HG03103 (cell line): ENCODE measurements around the gene QSOX1.

ENCODE experiments used
- ATAC-seq: cut with Tn5 transposase; IDR thresholded peaks from one replicate; pipeline ENCODE4 v1.9.1; 2021; ENCODE audit warnings: low read depth; ENCODE audit not compliant: unreplicated experiment

The QSOX1 gene

DNA sequence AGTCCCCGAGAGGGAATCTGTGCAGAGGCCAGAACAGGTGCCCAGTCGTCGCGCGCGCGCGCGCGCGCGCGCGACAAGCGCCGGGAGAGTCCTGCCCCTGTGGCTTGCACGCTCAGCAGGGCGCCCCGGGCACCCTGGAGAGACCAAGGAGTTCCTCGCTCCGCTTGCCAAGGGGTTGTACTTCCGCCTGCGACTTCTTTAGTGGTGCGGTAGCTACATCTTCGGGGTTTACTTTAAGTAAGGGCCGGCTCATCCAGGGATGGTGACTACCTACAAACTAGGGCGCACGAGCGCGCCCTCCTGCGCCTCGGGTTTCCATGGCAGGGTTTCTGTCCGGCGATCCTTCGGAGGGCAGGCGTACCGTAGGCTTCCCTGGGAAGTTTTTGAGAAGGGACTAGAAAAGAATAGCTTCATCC lies 76.8 kb downstream of the QSOX1 start:
- ATAC-seq, result no peak

GRCh38 chr1:180231936-180232335 lies 77.3 kb downstream of the QSOX1 start:
- no peak for ATAC-seq

GRCh38 chr1:180232521-180233043 lies 77.9 kb downstream of the QSOX1 start:
- no peak for ATAC-seq

GRCh38 chr1:180233191-180234011 lies 78.7 kb downstream of the QSOX1 start:
- ATAC-seq, result no peak

DNA sequence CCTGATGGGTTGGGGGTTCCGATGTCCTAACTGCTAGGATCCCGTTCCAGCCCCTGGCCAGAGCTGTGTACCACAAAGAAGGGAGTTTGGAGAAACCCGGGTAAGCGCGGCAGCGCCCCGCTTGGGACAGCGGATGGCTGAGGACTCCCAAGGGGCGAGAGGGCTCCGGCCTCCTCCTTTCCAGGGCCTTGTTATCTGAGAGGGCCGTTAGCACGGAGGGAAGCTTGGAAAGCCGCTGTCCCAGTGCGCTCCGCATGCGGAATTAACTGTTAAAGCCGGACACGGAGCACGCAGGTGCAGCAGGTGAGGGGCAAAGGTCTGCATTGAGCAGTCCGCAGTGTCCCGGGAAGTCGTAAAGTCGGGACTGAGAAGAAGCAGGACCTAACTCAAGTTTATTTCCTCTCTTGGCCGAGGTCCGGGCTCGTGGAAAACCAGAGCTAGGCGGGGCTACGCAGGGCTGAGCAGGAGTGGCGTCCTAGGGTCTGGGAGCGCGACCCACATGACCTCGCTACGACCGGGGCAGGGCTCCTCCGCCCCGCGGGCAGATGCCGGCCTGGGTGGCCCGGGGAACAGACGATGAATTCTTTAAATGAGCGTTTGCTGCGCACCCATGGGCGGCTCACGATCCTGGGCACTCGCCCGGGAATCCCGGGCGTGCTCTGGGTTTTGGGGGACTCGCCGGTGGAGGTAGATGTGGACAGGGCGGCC lies 79.9 kb downstream of the QSOX1 start:
- ATAC-seq, result no peak

- ATAC-seq, result no peak
These were observed 80.4 kb downstream of the QSOX1 start for GRCh38 chr1:180235077-180235501.

DNA sequence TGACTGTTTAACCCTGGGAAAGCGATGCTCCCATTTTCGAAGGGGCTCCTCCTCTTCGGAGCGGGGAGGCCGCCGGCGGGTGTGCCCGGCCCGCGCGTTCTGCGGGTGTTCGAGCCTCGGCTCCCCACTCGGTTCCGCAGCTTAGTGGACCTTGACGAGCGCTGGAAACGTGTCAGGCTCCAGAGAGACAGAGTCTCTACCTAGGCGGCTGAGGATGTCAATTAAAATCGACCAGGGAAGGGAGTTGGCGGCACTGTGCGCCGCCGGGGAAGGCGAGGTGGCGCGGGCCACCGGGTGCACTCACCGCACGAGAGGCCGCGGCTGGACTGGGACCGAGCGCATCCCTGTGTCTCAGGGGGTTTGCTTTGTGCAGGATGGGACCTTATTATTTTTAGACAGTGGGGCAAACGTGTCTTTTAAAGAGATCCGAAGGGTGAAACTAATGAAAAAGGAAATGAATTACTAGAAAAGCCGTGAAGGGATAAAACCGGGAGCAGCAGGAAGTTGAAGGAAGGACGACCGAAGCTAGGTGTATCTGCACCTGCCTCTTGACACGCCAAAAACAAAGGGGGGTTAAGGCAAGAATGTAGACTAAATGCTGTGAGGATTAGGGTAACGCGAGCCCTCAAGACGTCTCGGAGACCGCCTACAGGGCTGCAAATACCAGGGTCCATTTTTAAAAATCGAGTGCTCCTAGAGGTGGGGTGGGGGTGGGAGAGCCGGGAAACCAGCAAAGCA lies 81.0 kb downstream of the QSOX1 start:
- ATAC-seq, result no peak

DNA sequence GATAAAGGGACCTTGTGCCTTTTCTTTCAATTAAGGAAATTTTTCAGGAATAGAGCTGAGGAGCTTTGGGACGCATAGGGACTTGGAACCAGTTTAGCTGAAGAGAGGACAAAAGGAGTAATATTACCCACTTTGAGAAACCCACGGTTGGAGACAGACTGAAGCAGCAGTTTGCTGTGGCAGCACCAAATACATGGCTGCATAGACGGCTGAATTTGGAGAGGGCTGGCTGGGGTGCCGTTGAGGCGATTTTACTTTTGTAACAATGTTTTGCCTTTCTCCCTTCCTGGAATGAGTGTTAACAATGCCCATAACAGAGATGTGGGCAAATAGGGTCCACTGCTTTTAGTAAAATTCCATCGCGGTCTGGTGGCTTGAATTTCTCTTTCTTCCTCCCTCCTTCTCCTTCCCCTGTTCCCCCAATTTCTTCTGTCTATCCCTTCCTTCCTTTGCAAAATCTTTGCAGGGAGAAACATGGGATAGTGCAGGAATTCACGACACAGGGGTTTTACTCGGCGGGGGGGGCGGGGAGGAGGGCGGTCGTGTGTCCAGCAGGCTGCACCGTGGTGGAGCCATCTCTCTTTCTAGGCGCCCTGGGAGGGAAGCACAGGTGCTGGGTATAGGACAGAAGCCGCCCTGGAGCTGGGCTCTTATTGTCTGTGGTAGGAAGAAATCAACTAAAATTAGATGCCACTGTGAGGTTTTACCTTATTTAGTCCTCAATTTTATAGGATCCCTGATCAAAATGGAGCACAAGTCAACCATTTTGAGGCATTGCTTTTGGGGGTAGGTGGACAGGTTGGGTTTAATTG lies 82.2 kb downstream of the QSOX1 start:
- no peak for ATAC-seq

DNA sequence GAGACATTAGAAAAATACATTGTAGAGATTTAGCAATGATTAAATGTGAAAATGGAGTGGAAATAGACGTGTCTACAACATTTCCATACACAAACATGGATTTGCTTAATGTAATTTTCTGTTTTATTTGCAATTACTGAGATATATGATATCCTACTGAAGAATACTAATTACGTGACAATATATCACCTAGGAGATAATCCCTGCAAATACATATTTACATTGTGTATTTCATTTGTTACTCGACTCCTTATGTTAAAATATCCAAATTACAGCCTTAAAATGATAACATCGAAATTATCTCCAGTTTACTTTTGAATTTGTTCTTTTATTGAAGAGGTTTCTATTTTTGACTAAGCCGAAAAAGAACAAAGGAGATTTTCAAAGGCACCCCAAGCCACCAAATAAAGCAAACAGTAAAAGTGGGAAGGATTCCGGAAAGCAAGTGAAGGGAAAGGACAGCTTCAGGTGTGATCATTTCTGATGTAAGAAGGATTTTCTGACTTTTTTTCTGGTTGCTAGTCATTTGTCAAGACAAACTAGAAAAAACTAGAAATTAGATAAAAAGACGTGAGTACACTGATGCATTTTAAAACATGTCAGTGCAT lies 83.3 kb downstream of the QSOX1 start:
- ATAC-seq, result no peak

- no peak for ATAC-seq
These were observed 84.0 kb downstream of the QSOX1 start for GRCh38 chr1:180238675-180239074.

DNA sequence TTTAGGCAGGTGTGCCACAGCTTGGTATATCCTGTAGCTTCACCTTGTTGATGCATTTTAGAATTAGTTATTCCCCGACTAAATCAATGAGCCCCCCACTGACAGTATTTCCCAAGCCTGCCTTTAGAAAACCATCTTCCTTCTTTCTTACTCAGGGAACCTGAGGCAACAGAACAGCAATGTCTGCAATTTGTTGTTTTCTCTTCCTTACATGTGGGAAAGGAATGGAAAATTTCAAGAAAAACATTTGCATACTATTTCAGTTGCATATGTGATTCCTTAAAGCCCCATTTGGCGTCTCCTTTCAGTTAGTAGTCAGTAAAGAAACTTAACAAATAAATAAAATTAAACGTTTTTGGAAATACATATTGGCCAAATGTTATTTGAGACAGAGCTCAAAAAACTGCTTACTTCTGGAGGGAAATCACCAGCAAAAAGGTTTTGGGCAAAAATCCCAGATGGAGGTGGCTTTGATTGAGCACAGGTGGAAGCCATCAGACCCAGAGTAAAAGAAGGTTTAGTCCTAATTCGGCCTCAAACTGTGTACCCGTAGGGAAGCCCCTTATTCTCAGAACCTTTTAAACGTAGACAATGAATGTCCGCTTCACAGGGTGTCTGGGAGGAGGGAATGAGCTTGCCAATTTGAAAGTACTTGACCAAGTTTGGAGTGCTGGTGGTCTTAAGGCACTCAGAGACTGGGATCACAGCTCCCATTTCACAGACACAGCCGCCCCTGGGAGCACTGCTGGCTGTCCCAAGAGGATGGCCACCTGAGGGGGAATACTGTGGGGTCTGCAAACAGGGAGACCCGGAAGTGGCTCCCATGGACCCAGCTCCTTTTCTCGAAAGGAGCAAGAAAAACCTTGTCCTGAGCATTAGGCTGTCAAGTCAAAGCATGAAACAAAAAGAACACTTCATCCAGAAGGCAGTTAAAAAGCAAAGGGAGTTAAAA lies 84.8 kb downstream of the QSOX1 start:
- no peak for ATAC-seq

- no peak for ATAC-seq
These were observed 87.3 kb downstream of the QSOX1 start for GRCh38 chr1:180241716-180242544.

DNA sequence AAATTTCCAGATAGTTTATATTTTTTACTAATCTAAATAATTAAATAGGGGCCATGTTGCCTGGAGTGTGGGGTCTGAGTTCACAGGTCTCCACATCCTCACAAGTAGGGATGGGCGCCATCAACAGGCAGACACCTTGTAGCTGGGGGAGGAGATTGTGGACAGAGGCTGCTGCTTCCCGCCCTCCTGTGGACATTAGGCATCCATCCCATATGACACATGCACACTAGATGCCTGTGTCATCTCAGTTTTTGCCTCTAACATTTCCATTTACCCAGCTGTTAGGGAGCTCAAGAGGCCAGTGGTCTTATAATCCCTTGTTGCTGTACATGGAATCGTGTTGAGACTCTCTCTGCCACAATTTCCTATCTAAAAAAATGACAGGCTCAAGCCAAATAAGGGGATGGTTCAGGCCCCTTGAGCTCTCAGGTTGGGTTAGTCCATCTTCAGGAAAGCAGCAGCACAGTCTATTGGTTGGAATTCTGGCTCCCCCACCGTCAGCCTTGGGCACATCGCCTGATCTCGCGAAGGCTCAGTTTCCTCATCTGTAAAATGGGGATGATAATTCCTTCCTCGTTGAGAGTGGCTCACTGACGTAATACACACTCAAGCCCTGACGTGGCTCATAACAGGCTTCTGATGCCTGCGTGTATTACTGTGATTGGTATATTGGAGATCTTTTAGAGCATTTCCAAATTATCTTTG lies 89.0 kb downstream of the QSOX1 start:
- no peak for ATAC-seq

GRCh38 chr1:180244840-180245239 lies 90.2 kb downstream of the QSOX1 start:
- ATAC-seq, result no peak

DNA sequence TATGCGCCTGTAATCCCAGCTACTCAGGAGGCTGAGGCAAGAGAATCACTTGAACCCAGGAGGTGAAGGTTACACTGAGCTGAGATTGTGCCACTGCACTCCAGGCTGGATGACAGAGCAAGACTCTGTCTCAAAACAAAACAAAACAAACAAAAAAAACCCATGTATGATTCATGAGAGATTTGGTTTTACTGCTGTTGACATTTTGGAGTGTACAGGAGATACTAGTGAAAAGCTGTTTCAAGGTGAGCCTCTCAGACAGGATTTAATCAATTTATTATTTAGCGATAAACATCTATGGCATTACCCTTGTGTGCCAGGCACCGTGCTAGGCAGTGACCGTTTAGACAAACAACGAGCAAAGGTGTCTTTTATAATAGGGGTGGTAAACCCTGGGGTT lies 91.9 kb downstream of the QSOX1 start:
- ATAC-seq, result no peak

- ATAC-seq, result no peak
These were observed 92.4 kb downstream of the QSOX1 start for GRCh38 chr1:180247061-180247460.

DNA sequence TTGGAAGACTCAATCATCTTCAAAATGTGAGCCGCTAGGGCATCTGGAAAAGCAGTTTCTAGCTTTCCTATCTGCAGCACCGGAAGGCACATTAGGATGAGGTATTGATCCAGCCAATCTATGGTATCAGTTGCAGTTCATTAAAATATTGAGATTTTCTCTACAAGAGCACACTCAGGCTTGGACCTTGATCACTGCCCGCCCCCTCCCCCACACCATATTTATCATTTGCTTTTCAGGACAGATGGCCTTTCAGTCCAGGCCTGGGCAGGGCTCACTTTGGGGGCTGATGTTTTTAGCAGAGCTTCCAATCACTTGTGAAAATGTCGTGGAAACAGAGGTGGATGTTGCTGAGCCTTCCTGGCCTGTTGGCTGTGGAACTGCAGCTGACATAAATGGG lies 92.9 kb downstream of the QSOX1 start:
- ATAC-seq, result no peak
